Measurements from ENCODE around the gene TMEM212.
"Not testable (repeated sequence)": the region's sequence is repeated elsewhere in the genome, so short reads cannot be mapped to it uniquely, and the experiment has no call there.

TMEM212 gene

DNA sequence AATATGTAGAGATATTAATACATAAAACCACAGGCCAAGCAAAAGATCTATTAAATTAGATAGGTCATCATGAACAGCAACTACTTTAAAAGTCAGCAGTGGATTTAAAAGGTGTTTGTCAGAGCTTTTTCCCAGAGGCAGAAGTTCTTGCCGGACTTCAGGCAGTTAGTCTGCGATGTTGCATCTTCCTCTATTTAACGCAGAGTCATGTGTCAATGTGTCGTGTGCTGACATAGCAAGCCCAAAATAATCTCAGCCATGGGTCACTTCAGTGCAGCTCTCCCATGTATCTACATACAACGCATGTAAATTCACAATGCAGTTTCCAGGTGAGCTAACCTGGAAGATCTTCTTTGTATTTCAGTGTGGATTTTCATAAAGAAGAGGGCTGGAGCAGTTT, 8.0 kb upstream of the TMEM212 start:
- no peak for DNase-seq

GRCh38 chr3:171835613-171836012, 7.5 kb upstream of the TMEM212 start:
- DNase-seq = no peak

- no peak for DNase-seq
Measured at GRCh38 chr3:171836855-171837254, 6.3 kb upstream of the TMEM212 start.

DNA sequence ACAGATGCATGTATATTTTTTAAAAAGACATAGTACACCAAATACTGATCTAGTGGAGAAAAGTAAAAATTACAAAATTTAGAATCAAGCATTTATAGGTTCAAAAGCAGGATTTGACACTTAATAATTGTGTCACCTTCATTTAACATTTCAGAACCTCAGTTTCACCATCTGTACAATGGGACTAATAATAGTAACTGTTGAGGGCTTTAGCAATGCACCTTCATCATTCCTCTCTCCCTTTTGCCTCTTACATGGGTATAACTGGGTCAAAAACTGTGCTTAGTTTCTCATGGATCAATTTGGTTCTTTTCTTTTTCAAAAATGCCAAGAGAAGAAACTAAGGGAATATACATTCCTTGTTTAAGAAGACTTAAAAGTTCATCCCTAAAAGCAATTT, 5.5 kb upstream of the TMEM212 start:
- DNase-seq = no peak

DNA sequence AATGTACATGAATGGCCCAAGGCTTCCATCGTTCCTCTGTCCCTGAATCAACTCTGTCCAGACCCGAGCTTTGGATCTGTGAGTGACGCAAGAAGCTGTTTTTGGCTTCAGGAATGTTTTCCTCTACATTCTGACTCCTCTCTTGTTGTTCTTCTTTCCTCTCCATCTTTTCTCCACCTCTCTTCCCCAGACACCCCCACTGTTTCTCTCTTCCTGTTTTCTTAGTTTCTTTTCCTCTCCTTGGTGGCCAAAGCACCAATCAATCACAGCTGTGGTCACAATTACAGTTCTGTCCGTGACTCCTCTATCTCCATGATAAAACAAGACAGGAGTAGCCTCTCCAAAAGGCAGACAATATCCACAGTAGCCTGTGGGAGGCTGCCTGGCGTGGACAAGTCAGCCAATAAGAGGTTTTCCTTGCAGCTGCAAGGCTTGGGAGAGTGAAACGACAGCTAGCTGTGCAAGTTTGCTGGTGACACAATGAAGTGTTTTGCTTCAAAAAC, 4.9 kb upstream of the TMEM212 start:
- DNase-seq = no peak

DNA sequence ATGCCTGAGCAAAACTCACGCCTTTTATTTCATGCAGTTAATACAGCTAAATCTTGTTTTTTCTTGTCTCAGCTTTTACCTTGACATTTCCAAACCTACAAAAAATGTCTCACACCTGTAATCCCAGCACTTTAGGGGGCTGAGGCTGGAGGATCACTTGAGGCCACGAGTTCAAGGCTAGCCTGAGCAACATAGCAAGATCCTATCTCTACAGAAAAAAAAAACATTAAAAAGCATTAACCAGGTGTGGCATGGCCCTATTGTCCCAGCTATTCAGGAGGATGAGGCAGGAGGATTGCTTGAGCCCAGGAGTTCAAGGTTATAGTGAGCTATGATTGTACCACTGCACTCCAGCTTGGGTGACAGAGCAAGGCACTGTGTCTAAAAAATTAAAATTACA, 3.9 kb upstream of the TMEM212 start:
- DNase-seq = no peak

DNA sequence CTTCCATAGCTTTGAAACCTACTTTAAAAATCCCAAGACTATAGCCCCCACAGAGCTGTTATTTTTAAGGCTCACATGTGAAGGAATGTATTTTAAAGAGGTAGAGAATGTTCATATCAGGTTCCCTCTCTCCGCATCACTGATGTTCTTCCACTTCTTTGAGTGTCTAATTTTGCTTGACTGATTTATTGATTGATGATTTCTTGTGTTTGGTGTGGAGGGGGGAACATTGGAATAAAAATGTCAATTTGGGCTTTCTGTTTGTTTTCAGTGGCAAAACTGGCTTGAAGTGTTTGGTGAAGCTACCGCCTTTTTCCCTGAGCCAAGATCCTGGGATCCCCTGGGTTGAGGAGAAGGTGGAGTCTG, 2.7 kb upstream of the TMEM212 start:
- no peak for DNase-seq

- DNase-seq = no peak
Measured at GRCh38 chr3:171840811-171841619, 2.1 kb upstream of the TMEM212 start.

- DNase-seq = no peak
Measured at GRCh38 chr3:171841620-171842000, 1.5 kb upstream of the TMEM212 start.

DNA sequence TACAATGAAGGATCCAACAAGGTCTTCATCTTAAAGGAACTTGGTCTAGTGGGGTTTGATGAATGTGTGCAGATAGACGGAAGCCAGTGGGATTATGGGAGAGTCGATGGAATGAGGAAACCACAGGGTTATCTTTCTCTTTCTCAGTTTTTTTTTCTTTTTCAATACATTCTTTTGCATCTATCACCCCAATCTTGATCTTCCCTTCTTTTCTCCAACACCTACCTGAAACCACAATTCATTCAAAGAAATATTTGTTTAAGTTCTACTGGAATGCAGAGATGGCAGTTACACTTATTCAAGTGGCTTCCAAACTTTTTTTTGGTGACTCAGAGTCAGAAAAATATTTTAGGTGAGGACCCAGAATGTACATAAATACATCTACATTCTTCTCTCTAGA, 1.7 kb downstream of the TMEM212 start:
- DNase-seq = no peak

DNA sequence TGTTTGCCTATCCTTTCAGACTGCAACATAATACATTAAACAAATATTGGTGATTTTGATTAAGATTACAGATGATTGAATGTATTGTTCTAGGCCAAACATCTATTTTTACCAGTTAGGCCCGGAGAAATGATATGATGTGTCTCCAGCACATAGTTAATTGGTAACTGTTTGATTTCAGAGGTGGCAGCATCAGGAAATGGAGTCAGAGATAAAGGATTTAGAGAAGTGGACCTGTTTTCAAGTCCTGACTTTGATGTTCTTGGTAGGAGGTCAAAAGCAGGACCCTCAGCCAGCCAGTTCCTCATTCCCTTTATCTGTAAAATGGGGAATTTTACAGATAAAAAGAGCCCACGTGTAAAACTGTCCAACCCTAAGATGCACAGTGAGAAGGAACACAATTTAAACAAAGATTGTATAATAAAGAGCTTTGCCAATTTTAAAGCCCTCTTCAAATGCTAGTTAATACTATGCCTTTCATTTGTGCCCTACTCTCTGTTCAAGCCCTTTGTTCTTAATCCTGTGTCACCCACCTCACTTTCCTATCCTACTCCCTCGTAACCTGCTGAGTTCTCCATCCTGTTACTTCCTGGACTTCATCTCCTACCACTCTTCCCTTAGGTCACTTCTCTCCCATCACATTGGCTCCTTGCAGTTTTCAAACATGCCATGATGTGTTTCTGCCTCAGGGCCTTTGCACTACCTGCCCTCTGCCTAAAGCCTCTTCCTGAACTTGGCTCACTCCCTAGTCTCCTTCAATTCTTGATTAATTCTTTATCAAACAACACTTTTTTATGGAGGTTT, 2.5 kb downstream of the TMEM212 start:
- no peak for DNase-seq

DNA sequence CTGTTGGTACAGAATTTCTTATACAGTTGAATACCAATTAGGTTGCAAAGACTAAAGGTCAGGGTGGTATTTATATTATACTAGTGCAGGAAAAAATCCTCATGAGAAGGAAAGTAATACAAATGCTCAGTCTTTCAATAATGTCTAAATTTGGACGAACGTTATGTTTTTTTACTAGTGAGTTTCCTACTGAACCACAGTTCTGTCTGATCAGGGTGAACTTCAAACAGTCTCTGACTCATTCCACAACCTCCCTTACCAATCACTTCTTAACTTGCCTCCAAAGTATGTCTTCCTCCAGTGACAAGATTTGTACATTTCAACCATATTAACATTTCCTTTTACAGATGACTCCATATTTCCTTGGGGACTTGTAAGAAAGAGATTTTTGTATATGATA, 3.4 kb downstream of the TMEM212 start:
- DNase-seq = no peak

- no peak for DNase-seq
Measured at GRCh38 chr3:171847133-171847532, 4.0 kb downstream of the TMEM212 start.

GRCh38 chr3:171847595-171848259, 4.6 kb downstream of the TMEM212 start:
- no peak for DNase-seq

GRCh38 chr3:171849617-171850319, 6.6 kb downstream of the TMEM212 start:
- DNase-seq = no peak

DNA sequence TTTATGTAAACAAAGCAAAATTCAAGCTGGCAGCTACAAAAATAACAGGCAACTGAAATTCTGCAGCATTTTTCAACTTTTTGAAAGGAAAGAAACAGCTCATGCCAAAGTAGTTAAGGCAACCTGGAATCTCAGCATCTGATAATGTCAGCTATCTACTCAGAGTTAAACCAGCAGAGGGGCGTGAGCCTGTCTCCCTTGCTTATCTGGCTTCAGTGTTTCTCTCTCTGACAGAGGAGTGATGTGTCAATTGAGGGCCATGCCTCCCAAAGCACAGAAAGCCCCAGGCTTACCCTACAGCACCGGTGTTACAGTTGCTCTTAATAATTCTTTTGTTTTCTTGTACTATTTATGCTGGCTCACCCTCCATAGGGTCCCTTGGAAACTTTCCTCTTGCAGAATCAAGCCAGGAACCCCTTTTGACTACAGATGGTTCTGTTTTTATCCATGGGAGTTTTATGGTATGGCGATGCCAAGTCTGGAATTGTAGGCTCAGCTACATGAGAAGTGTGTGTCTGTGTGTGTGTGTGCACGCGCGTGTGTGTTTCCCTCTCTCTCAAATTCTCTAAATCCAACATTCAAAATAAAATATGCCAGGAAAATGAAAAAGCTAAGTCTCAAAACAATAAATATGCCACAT, 7.3 kb downstream of the TMEM212 start:
- DNase-seq = no peak

- DNase-seq = no peak
Measured at GRCh38 chr3:171850960-171851659, 8.0 kb downstream of the TMEM212 start.

GRCh38 chr3:171851660-171852058, 8.5 kb downstream of the TMEM212 start:
- no peak for DNase-seq

GRCh38 chr3:171854649-171855305, 11.6 kb downstream of the TMEM212 start:
- no peak for DNase-seq

GRCh38 chr3:171858770-171859169, 15.6 kb downstream of the TMEM212 start:
- not testable (repeated sequence) for DNase-seq

- no peak for DNase-seq
Measured at GRCh38 chr3:171860830-171861535, 17.8 kb downstream of the TMEM212 start.

Data from NCI-H187 treated with DMSO at 0.1 percent for 48 hours (cell line).